Nucleus accumbens (tissue), 56 donors: ENCODE measurements around the gene HOXA7.

Experiments used
- DNase-seq, 56 donors: peaks; one replicate each; lab custom pipeline; 2025; lab: John Stamatoyannopoulos, UW

HOXA7 gene

DNA sequence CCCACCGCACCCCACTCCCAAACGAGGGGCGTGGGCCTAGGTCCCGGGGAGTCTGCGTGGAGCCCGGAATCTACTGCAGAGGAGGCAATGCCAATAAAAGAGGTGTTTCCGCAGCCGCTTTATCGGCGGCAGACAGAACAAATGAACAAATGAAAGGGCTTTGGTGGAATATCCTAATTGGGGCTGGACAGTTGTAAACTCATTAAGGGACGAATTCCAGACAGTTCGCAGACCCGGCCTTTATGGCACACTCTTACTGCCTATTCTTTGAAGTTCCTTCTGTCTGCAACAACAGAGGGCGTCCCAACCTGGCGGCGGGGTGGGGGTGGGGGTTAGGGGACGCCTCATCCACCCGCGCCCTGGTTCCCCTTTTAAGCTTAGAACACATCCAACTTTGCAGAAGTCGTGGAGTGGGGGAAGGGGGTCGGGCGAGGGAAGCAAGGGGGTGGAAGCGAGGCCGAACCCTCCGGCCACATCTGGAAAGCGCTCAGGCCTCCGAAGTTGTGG, 4.8 kb upstream of the HOXA7 start:
- peak in 2 of 56 donors; percentile 13 to 46 for DNase-seq

DNA sequence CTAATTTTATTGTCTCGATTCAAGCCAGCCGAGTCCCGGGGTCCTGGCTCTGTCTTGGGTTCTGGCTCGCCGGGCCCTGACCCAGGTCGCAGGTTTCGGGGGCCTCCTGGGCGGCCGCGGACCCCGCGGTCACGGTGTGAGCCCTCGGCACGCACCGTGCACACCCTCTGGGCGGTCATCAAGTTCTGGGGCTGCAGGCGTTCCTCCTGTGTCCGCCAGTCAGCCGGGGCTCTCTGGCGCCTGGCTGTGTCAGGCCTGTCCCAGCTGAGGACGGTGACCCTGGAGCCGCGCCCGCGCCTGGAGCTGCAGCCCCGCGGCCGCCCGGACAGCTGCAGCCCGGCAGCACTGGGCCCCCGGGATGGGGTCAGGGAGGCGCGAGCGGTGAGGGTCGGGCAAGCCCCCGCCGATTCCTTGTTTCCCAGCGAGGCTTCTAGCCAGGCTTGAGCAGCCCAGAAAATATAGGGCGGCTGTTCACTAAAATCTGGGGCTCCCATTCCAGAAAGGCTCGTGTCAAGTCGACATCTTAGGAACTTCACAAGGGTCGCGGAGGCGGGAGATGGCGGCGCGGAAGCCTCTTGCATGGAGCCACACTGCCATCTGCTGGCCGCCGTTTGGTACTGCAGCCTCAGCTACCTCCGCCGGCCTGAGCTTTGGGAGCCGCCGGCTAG, 4.2 kb upstream of the HOXA7 start:
- peak in 54 of 56 donors; percentile 6 to 90 (median 62) for DNase-seq

DNA sequence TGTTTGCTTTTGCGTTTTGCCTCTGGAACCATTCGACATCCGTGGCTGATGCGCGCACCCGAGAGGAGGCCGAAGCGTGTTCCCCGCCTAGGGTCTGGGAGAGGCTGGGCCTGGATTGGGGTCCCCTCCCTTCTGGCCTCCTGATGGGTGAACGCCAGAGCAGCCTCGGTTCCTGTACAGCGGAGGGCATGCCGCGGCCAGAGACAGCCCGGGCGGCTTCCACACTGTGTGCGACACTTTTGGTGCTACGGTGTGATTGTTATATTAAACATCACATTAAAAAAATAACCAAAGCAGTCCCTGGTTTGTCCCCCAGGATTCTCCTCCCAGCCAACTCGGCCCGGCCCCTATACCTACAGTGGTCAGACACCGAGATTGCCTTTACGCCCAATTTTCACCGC, 3.7 kb upstream of the HOXA7 start:
- DNase-seq: no peak

DNA sequence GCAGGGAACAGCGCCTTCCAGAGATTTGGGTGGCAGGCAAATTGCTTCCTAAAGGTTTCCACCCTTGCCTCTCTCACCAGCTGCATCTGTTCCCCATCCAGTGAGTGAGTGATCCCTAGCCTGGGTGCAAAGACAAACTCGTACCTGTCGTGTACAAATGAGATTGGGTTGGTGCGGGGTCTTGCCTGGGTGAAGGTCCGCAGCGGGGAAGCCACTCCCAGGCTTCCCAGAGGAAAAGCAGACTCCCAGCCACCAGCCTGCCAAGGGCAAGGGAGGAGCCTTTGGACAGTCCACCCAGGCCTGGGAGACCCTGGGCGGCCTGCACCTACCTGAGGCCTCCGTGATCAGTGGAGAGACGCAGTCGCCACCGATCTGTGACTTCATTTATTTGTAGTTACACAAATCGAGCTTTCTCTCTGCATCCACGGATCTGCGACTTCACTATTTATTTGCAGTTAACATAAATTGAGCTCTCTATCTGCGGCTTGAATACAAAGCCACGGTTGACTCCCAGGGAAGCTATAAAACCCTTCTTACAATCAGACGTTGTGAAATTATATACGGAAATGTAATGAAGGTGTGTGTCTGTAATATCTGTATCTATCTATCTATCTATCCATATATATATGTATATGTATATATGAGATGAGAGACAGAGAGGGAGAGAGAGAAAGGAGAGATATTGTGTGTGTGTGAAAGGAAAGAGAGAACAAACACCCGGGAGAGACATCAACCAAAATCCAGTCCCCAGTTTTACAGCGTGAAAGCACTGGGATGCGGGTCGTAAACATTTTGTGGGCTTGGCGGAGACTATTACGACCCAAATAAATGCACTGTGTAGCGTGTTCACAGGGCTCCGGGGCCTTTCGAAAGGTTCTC, 3.0 kb upstream of the HOXA7 start:
- DNase-seq: no peak

DNA sequence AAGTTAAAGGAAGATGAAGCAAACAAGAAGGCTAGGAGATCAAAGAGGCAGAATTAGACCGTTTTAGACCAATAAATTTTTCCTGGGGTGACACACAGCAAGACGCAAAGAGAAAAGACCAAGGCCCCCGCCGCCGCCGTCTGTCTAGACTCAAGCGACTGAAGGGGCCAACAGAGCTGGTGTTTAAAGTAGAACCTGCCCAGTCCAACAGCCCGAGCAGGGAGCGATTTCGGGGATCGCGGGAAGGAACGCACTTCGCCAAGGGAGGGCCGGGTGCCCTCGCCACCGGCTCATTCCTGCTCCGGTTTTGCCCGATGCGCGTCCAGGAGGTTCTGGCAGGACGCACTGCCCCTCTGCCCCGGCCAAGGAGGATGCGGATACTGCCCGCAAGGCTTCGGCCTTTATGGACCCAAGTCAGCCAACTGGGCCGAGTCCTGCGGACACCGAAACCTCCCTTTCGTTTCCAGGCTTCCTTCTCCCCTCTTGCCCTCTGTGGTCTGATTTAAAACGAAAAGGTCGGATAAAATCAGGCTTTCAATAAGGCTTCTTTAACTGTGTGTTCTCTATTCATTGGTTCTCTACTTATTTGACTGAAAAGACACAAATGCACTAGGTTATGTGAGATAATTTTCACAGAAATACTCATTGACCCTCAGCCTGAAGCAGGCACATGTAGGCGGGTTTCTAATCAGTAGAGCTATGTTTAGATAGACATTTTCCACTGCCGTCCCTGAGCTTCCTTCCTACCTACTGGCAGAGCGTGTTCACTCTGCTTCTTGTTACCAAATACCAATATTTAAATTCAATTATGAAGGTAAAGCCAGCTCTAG, 2.2 kb upstream of the HOXA7 start:
- no peak for DNase-seq

DNA sequence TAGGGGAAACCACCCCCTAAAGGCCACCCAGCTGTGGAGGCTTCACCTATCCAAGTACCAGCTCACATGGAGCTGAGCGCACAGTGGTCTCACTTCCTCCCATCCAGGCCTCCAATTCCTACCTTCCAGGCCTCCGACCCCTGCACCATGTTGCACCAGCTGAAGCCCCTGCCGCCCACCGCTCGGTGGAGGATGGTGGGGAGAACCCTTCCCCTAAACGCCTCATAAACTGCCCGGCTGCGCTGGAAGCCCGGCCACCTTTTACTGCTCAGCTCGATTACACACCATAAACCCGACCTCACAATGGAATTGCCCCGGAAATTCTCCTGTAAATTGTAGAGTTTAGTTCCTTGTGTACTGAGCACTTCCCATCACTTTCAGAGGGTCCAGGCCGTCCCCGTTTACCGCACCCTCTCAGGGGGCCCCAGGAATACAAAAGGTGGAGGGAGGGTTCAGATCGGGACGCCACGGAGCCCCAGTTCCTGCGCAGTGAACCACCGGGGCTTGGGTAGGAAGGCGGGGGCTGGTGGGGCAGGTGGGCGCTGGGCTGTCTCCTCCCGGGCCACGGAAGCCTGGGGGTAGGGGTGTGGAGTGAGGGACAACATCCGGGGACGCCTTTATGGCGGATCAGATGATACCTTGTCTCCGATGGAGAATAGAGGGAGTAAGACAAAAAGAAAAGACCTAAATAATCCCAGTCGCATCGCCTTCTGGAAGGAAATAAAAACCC, 1.4 kb upstream of the HOXA7 start:
- DNase-seq: no peak

DNA sequence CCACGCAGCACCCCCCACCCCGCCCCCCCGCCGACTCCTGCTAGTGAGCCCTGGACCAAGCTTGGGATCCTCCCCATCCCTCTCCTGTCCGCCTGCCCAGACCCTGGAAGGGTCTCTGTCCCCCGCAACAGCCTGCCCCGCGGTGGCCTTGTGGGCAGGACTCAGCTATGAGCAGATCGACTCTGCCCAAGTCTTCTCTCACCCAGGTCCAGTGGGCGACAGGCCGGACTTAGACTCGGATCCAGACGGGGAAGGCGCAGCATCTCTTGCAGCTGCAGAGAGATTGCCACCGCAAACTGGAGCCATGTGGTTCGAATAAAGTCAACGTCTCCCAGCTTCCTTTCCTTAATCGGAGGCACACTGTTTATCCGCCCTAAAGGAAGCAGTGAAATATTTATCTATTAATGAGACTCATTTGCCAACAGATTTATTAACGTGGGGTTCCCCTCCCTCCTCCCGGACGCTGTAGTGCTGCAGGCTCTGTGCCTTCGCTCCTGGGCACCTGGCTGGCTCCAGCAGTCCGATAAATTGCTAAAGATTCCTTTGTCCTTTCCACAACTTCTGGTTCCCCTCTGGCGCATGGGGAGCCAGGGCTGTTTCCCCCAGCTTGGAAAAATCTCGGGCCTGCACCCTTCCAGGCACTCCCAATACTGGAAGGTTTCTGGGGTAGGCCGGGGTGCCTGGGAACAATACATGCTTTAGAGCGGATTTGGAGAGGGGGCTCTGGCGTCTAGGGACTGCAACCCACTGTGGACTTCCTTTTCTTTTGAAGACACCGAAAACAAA, 634 bp upstream of the HOXA7 start:
- DNase-seq: no peak

DNA sequence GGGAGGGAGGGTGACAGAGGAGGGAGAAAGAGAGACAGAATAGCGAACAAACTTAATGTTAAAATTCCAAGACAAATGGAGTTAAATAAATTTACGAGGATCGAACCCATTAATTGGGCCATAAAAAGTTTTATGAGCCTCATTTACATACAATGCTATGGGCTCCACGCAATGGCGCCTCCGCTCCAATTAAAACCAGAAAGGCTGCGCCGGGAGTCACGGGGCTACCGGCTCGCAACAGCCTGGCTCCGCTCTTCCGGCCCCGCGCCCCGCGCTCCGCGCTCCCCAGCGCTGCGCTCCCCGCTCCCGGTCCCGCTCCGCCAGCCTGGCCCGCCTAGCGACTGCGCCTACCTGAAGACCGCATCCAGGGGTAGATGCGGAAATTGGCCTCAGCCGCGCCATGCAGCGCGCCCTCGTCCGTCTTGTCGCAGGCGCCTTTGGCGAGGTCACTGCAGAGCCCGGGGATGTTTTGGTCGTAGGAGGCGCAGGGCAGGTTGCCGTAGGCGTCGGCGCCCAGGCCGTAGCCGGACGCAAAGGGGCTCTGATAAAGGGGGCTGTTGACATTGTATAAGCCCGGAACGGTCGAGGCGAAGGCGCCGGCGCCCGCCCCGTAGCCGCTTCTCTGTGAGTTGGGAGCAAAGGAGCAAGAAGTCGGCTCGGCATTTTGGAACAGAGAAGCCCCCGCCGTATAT, 513 bp downstream of the HOXA7 start:
- DNase-seq: no peak

DNA sequence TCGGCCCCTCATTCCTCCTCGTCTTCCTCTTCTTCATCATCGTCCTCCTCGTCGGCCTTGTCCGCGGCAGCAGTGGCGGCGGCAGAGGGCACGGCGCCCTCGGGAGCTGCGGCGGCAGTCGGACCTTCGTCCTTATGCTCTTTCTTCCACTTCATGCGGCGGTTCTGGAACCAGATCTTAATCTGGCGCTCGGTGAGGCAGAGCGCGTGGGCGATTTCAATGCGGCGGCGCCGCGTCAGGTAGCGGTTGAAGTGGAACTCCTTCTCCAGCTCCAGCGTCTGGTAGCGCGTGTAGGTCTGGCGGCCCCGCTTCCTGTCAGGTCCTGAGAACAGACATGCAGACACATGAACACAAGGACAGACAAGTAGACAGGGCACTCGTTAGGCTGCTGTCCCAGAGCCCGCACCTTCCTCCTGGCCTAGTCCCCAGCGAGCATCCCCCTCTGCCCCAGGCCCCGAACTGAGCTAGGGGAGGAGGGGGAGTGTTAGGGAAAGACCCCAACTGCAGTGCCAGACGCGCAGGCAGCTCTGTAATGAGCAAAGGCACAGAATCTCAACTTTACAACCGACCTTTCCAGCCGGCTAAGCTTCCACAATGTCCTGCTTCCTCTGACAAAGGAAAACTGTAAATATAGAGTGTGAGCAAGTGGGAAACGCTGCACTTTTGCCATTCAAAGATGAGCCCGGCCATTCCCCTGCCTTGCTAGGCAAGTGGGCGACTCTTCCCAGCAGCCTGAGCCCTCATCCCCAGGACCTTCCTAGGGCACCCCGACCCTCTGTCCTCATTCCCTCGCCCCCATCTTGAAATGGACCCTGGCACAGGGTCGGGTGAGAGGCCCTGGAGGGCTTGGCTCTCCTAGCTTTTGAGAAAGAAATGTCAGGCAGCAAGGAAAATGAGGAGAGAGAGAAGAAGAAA, 1.3 kb downstream of the HOXA7 start:
- no peak for DNase-seq

DNA sequence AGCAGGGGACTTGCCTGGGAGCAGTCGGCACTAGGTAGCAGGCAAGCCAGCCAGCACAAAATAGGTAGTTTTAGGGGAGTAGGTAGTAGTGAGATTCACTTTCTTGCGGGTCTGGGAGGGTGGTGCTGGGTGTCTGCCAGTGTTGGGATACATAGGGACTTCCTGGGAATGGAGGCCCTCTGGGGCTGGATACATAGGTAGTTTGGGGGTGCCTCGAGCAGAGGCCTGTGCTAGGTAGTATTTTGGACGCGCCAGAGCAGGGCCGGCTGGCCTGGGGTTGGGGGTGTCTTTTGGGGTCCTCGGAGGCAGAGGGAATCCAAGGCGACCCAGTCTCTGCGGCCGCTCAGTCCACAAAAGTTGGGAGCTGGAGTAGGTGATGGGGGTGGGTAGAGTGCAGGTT, 2.1 kb downstream of the HOXA7 start:
- DNase-seq: no peak

DNA sequence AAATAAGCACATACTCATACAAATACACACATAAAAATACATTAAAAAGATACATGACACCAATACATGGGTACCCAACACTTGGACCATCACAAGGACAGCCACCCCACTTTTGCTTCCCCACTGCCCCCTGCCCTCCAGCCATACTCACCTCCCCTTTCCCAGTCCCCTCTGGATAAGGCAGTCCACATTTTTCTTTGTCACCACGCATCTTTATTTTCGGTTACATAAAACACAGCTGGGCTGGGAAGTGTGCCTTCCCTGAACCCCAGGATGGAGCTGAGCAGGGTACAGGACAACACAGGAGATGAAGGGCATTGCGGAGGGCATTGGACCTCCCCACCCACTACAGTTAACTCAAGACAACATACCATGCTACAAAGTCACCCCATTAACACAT, 2.9 kb downstream of the HOXA7 start:
- DNase-seq: no peak

DNA sequence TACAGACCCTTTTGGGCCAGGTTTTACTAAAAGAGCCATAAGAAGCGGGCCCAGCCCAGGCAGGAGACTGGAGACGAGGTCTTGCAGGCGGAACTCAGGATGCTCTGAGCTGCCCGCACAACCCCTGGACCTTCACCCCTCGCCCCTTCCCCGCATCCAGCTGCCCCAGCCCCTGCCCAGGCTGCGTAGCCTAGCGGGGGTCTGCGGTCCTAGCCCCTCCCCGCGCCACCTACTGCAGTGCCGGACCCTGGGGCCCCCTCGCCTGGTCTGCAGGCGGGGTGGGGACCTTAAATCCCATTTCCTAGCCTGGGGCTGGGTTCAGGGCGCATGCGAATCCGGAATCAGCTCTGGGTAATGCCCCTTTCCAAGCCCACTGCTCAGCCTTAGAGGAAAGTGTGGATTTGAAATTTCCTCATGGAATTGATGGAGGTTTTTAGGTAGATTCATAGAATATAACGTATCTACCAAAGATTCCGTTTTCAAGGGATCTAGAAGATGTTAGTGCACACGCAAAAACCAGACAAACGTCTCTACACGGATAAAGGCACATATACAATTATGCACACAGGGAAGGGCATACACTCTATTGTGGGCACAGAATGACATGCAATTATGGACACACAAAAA, 3.5 kb downstream of the HOXA7 start:
- no peak for DNase-seq

DNA sequence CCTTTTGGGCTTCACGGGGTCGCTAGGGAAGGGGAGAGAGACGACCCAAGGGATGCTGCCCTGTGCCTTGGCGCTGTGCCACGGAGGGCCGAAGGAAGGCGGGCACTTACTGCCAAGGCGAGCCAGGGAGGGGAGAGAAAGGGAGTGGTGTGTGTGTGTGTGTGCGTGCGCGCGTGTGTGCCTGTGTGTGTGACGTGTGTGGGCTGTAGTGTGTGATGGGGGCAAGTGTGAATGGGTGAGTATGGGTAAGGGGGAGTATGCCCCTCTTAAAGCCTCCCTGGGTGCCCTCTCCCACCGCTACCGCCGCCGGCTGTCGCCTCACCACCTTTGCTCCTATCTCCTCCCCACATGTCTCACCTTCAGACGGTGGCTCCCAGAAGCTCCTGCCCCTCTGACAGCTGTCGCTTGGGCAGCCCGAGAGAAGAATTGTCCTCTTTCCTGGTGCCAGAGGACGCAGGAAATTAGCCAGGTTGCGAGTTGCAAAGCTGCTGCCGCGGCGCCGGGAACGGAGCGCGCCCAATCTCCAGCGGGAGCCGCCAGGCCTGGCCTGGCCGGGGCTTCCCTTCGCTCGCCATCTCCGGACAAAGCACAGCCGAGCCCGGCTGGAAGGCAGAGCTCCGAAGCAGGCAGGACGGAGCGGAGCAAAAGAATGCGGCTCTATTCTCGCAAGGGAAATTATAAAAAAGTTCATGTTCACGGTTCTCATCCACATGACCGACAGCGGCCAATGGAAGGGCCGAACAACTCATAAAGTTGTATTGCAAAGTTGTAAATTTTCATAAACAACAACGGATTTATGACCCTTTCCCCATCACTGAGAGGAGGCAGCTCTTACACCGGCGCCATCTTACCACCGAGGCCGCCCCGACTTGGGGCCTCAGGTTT, 4.3 kb downstream of the HOXA7 start, which contains the start of gene HOXA3:
TSS of gene HOXA3 (minus strand) at position 653 of the 885 bp plus-strand sequence. CDS start 41,943 bp downstream, outside the sequence.
- no peak for DNase-seq

DNA sequence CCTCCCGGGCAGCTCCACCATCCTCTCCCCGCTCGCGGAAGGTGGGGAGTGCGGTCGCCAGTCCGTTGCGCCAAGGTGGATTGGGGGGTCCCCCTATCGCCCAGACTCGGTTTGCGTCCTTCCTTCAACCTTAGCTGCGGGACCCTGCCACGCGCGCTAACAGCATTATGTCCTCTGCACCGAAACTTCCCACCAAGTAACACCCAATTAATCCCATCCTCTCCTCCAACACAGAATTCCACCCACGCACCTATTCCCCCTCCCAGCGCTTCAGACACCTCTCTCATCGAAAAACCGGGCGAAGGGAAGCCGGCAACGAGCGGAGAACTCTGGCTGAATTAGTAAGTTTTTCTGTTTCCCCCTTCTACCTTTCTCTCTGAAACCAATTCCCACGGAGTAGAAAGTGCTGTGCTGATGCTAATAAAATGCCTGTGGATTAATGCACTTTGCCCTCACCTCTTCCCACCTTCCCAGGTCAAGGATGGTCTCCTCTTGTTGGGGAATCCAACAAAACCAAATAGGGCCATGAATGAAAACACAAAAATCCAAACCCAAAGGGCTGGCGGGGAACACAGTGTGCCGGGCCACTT, 5.0 kb downstream of the HOXA7 start:
- no peak for DNase-seq

DNA sequence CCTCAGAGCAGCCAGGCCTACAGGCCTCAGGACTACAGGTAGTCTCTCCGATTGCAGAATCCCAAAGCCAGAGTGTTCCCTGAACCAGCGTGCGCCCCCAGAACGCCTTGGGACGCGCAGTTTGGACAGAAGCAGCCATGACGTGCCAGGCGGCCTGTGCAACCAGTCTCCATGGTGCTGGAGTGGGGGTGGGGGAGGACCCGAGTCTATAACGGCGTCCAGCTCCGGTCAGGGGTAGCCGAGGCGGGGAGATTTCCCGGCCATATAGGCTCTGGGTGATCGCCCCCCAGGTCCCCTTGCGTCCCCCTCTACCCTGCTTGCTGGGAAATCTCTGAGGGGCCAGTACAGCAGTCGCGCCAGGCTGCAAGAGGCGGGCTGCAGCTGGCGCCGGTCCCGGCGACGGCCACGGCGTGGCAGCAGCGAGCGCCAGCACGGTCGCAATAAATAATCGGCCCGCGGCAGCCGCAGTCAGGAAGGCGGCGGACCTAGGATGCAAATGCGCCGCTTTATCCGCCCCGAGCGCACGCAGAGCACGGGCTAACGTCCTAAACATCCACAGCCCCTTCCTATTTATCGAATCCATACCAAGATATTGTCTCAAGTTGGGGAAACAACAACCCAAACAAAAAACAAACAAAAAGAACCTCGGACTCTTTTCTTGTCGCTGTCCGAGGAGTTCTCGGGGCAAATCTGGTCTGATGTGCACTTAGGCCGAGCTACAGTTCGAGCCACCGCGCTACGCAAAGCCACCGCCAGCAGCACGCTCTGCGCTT, 5.7 kb downstream of the HOXA7 start:
- DNase-seq: peak in 15 of 56 donors; percentile 5 to 40 (median 17)
